CD4-positive, alpha-beta memory T cell (primary cell): ENCODE results near the gene PRSS53. TPM values are rescaled to one million over a fixed set of nuclear protein-coding genes. Genes with fewer than 3 reads are reported as not detected.

ENCODE experiments used
- CTCF ChIA-PET: fragments of 350-600 bp; sonication (Branson Sonifier 250); formaldehyde crosslinking; loops from one replicate; lab custom pipeline; 2021; ENCODE audit warnings: inconsistent platforms; ENCODE audit not compliant: partially characterized antibody; lab: Charles Lee
- POLR2A ChIA-PET: fragments of 350-600 bp; sonication (Branson Sonifier 250); formaldehyde crosslinking; loops from one replicate; lab custom pipeline; 2021; ENCODE audit not compliant: partially characterized antibody; lab: Charles Lee
- DNase-seq, 5 donors: peaks; one replicate each; pipeline versions ENCODE4 v3.0.0 to v3.0.0-alpha.2; 2020 to 2022; ENCODE audit warnings: mixed read lengths in 1 of 5
- H3K27ac ChIP-seq: one replicate; pipeline ENCODE4 v1.7.0; 2013; ENCODE audit warnings: low read depth, low read length
- H3K27me3 ChIP-seq: 2 replicates; pipeline ENCODE4 v1.7.0; 2013; ENCODE audit warnings: mild to moderate bottlenecking, low read length, moderate library complexity; ENCODE audit not compliant: insufficient read depth
- H3K36me3 ChIP-seq: 2 replicates; pipeline ENCODE4 v1.7.0; 2013; ENCODE audit warnings: mild to moderate bottlenecking, low read length, moderate library complexity; ENCODE audit not compliant: insufficient read depth
- H3K4me1 ChIP-seq: 2 replicates; pipeline ENCODE4 v1.7.0; 2013; ENCODE audit warnings: mild to moderate bottlenecking, low read length, moderate library complexity; ENCODE audit not compliant: insufficient read depth
- H3K4me3 ChIP-seq, 2 donors: one replicate each; pipeline ENCODE4 v1.7.0; 2013; ENCODE audit warnings: low read length in 2 of 2, mild to moderate bottlenecking in 1 of 2
- H3K9me3 ChIP-seq, 2 donors: one replicate each; pipeline ENCODE4 v1.7.0; 2013; ENCODE audit warnings: low read length in 2 of 2, control low read depth in 1 of 2; ENCODE audit not compliant: control insufficient read depth in 1 of 2
- H3K27ac Mint-ChIP-seq, 7 donors: one replicate each; pipeline ENCODE4 v1.8.0; 2020 to 2021; ENCODE audit warnings: mixed read lengths in 7 of 7, mild to moderate bottlenecking in 6 of 7, inconsistent platforms in 3 of 7, moderate library complexity in 3 of 7
- H3K27me3 Mint-ChIP-seq, 2 donors: one replicate each; pipeline ENCODE4 v1.8.0; 2020 to 2021; ENCODE audit warnings: mixed read lengths in 2 of 2
- H3K36me3 Mint-ChIP-seq, 2 donors: one replicate each; pipeline ENCODE4 v1.8.0; 2020 to 2021; ENCODE audit warnings: mixed read lengths in 2 of 2, inconsistent platforms in 1 of 2, mild to moderate bottlenecking in 1 of 2
- H3K4me1 Mint-ChIP-seq, 4 donors: one replicate each; pipeline ENCODE4 v1.8.0; 2020 to 2021; ENCODE audit warnings: mixed read lengths in 4 of 4, mild to moderate bottlenecking in 1 of 4
- H3K4me3 Mint-ChIP-seq, 8 donors: one replicate each; pipeline ENCODE4 v1.8.0; 2020 to 2021; ENCODE audit warnings: mixed read lengths in 8 of 8, mild to moderate bottlenecking in 7 of 8, moderate library complexity in 6 of 8, inconsistent platforms in 3 of 8
- H3K9me3 Mint-ChIP-seq, 8 donors: one replicate each; pipeline ENCODE4 v1.8.0; 2020 to 2021; ENCODE audit warnings: mixed read lengths in 8 of 8, mild to moderate bottlenecking in 5 of 8, inconsistent platforms in 3 of 8, moderate library complexity in 1 of 8
- intact Hi-C: fragments of 100-400 bp; cut with micrococcal nuclease; formaldehyde crosslinking; loops from one replicate; pipeline ENCODE4 v1.15.1; 2023
- polyA plus RNA-seq, 2 donors: library from polyadenylated mRNA; unstranded; fragments of 300-500 nt; fragmentation: Illumina TruSeq; gene quantifications; one replicate each; pipeline ENCODE4 v1.2.3, GENCODE V29; 2021
- total RNA-seq, 2 experiments: library from RNA; stranded (reverse); gene quantifications; one replicate each; pipeline ENCODE4 v1.2.3, GENCODE V29; 2021

PRSS53 gene
- total and polyA plus RNA-seq, 4 experiments from 2014 or later: 0.43 to 13.5 (median 7.0) TPM

DNA sequence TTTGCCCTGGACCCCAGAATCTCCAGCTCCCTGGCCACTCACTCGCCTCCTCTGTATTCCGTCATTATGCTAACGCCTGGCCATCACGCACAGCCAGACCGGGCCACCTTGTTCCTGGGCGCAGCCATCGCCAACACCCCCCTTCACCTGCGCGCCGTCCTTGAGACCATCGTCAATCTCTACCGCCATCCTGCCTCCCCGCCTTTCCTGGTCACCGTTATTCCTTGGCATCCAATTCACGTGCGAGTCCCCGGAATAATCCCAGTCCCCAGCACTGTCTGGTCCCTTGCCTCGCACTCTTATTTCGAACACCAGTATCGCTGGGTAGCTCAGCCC, 5.3 kb upstream of the PRSS53 start:
- POLR2A ChIA-PET: interaction anchor here (0.5 to 5.7 kb wide), 11 partner anchors 8 to 145 kb away, joined by 3 to 61 read pairs (median 4); partner anchors contain the start of genes KAT8, PYCARD, STX4 and ZNF646
- CTCF ChIA-PET: interaction anchor here (1.2 to 1.9 kb wide), 2 partner anchors 8 to 108 kb away, joined by 3 to 4 read pairs; no protein-coding TSS in a partner anchor
- H3K4me1 ChIP-seq: peaks cover 22% of the 10 kb centered on the region
- peak overlapping the region; percentile 63 to 98 for H3K4me3 ChIP-seq
- H3K27ac Mint-ChIP-seq: peak overlapping the region; percentile 76 to 99 (median 95)
- peak overlapping the region; percentile 74 for H3K27ac ChIP-seq
- no peaks in the 10 kb centered on the region for H3K9me3 Mint-ChIP-seq
- no peak for DNase-seq
- no peaks in the 10 kb centered on the region for H3K27me3 Mint-ChIP-seq
- H3K9me3 ChIP-seq: no peaks in the 10 kb centered on the region
- H3K36me3 Mint-ChIP-seq: peaks cover 4 to 26% of the 10 kb centered on the region in 2 donors
- H3K4me3 Mint-ChIP-seq: peak overlapping the region; percentile 88 to 96 (median 92)
- intact Hi-C loops: loop anchor here (1.0 to 5.0 kb wide), 5 partner anchors 20 to 83 kb away; partner anchors contain the start of genes KAT8, ZNF646 and ZNF668
- no peaks in the 10 kb centered on the region for H3K27me3 ChIP-seq
- H3K4me1 Mint-ChIP-seq: peaks cover 12 to 42% (median 30%) of the 10 kb centered on the region in 4 donors
- H3K36me3 ChIP-seq: peaks cover 10% of the 10 kb centered on the region

DNA sequence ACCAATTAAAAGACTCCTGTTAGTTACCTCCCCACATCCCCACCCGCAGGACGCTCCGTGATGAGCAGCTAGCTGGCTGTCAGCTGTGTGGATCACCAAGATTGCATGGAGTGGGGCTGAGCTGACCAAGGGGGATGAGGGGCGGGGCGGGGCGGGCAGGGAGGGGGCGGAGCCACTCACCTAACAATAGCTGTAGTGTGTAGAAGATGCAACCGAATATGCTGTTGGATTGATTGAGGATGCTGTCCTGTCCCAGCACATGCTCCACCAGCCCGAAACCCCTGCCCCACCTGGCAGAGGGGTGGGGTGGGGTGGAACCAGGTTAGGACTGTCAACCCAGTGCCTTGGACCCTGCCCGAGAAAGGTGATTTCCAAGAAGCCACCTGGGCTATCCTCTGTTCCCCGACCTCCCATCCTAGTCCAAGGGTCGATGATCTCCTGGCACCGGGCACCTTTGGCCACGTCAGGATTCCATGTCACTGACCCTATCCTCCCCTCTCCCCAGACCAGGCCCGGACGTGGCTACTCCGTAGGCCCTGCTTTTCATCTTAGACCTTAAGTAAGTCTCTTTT, 4.5 kb upstream of the PRSS53 start:
- ChIA-PET POLR2A (interaction anchor here (0.9 to 5.7 kb wide), 7 partner anchors 19 to 135 kb away, joined by 3 to 61 read pairs (median 5); partner anchors contain the start of genes KAT8, PYCARD, STX4 and ZNF646), CTCF (interaction anchor here (1.5 to 1.9 kb wide), 2 partner anchors 49 to 108 kb away, joined by 4 to 6 read pairs; no protein-coding TSS in a partner anchor)
- Mint-ChIP-seq H3K4me1 (peaks cover 12 to 42% (median 30%) of the 10 kb centered on the region in 4 donors), H3K27me3 (no peaks in the 10 kb centered on the region), H3K4me3 (peak overlapping the region in 5 of 8 donors; percentile 60 to 74 (median 69)), H3K36me3 (peaks cover 4 to 26% of the 10 kb centered on the region in 2 donors), H3K9me3 (no peaks in the 10 kb centered on the region), H3K27ac (peak overlapping the region in 4 of 7 donors; percentile 24 to 87 (median 67))
- no peak overlapping the region for H3K27ac ChIP-seq
- H3K4me1 ChIP-seq: peaks cover 22% of the 10 kb centered on the region
- H3K9me3 ChIP-seq: no peaks in the 10 kb centered on the region
- H3K27me3 ChIP-seq: no peaks in the 10 kb centered on the region
- no peak for DNase-seq
- no peak overlapping the region for H3K4me3 ChIP-seq
- H3K36me3 ChIP-seq: peaks cover 13% of the 10 kb centered on the region
- intact Hi-C loops: loop anchor here (5.0 kb wide), 1 partner anchor 84 kb away; no protein-coding TSS in a partner anchor

DNA sequence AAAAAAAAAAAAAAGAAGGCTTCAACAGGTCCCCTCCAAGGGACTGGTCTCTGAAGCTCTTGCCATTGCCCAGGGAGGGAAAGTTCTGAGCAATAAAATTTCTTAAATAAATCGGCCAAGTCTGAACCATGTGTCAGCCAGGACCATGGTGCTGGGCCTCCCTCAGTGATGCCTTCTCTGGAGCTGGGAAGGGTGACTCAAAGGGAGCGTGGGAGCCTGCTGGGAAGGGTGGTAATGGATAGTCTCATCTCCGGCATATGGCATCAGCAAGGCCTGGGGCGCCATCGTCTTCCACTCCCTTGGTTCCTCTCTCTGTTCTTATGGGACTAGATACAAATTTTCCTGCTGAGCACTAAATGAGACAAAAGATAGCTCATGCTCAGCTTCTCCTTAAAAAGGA, 3.6 kb upstream of the PRSS53 start:
- no peak overlapping the region for H3K27ac ChIP-seq
- CTCF ChIA-PET: interaction anchor here (0.7 to 1.9 kb wide), 4 partner anchors 50 to 602 kb away, joined by 3 to 6 read pairs (median 4); partner anchors contain the start of gene ZNF843
- DNase-seq: no peak
- H3K9me3 Mint-ChIP-seq: no peaks in the 10 kb centered on the region
- peaks cover 12 to 42% (median 30%) of the 10 kb centered on the region in 4 donors for H3K4me1 Mint-ChIP-seq
- H3K27ac Mint-ChIP-seq: peak overlapping the region in 6 of 7 donors; percentile 24 to 86 (median 60)
- no peaks in the 10 kb centered on the region for H3K9me3 ChIP-seq
- no peaks in the 10 kb centered on the region for H3K27me3 Mint-ChIP-seq
- H3K36me3 ChIP-seq: peaks cover 13% of the 10 kb centered on the region
- POLR2A ChIA-PET: interaction anchor here (2.0 to 5.7 kb wide), 3 partner anchors 18 to 27 kb away, joined by 5 to 61 read pairs (median 6); partner anchors contain the start of genes KAT8, ZNF646 and ZNF668
- no peaks in the 10 kb centered on the region for H3K27me3 ChIP-seq
- intact Hi-C loops: loop anchor here (5.0 kb wide), 1 partner anchor 85 kb away; no protein-coding TSS in a partner anchor
- peaks cover 4 to 26% of the 10 kb centered on the region in 2 donors for H3K36me3 Mint-ChIP-seq
- H3K4me3 ChIP-seq: no peak overlapping the region
- peak overlapping the region in 5 of 8 donors; percentile 17 to 69 (median 57) for H3K4me3 Mint-ChIP-seq
- peaks cover 22% of the 10 kb centered on the region for H3K4me1 ChIP-seq

DNA sequence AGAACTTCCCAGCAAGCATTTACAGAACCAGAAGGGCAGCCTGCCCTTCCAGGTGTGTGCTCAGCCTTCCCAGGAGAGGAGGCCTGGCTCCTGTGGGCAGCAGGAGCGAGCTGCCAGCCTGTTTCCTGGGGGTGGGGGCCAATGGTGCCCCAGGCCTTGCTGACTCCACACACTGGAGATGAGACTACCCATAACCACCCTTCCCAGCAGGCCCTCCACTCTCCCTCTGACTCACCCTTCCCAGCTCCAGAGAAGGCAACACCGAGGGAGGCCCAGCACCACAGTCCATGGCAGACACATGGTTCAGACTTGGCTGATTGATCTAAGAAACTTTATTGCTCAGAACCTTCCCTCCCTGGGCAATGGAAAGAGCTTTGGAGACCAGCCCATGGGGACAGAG, 1.8 kb upstream of the PRSS53 start:
- Histone ChIP-seq H3K4me1 (peaks cover 18% of the 10 kb centered on the region), H3K27me3 (no peaks in the 10 kb centered on the region), H3K4me3 (no peak overlapping the region), H3K9me3 (no peaks in the 10 kb centered on the region), H3K27ac (no peak overlapping the region), H3K36me3 (peaks cover 13% of the 10 kb centered on the region)
- no peaks in the 10 kb centered on the region for H3K27me3 Mint-ChIP-seq
- H3K4me1 Mint-ChIP-seq: peaks cover 7 to 32% (median 23%) of the 10 kb centered on the region in 4 donors
- POLR2A ChIA-PET: interaction anchor here (5.7 kb wide), 1 partner anchor 16 kb away, joined by 61 read pairs; the partner anchor contains the start of genes ZNF646 and ZNF668
- no peak overlapping the region for H3K27ac Mint-ChIP-seq
- no peaks in the 10 kb centered on the region for H3K9me3 Mint-ChIP-seq
- CTCF ChIA-PET: no interaction called here
- DNase-seq: no peak
- peaks cover 4 to 28% of the 10 kb centered on the region in 2 donors for H3K36me3 Mint-ChIP-seq
- intact Hi-C loops: loop anchor here (5.0 kb wide), 1 partner anchor 87 kb away; no protein-coding TSS in a partner anchor
- peak overlapping the region in 1 of 8 donors; percentile 6 for H3K4me3 Mint-ChIP-seq

DNA sequence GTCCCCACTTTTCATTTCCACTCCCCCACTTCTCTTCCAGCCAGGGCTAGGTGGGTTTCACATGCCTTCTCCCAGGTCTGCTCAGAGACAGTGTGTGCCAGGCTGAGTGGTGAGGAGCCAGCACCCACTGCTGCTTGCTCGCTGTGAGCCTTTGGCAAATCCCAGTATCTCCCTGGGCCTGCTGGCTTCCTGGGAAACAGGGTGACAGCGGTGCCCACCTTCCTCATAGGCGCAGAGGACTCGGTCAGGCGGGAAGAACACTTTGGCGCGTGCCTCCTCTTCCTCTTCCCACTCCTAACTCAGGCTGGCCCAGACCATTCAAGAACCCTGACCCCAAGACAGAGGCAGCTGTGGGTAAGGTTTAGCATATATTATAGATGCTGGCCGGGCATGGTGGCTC, 456 bp upstream of the PRSS53 start:
- peaks cover 3 to 25% (median 14%) of the 10 kb centered on the region in 4 donors for H3K4me1 Mint-ChIP-seq
- H3K9me3 Mint-ChIP-seq: no peaks in the 10 kb centered on the region
- no peak overlapping the region for H3K27ac Mint-ChIP-seq

DNA sequence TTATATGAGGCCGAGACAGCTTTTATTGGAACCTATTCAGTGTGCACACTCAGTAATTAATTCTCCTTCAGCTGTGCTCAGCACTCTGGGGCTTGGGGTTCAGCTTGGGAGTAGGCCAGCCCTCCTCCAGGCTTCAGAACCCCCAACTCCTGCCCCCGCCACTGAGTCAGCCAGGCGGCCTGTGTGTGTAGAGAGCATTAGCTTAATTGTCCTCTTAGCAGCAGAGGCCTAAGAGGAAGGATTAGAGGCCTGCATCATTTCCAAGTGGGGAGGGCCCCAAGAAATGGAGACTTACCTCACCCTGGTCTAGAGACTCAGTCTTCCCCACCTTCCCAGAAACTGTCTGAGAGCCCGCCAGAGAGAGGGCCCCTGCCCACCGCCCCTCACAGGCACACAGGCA, 772 bp downstream of the PRSS53 start:
- CTCF ChIA-PET: no interaction called here
- Mint-ChIP-seq H3K36me3 (peaks cover 4 to 27% of the 10 kb centered on the region in 2 donors), H3K27ac (no peak overlapping the region)

More for the DNA sequence above, 456 bp upstream of the PRSS53 start:
- ChIA-PET POLR2A (no interaction called here), CTCF (no interaction called here)
- peaks cover 13% of the 10 kb centered on the region for H3K36me3 ChIP-seq
- Mint-ChIP-seq H3K4me3 (no peak overlapping the region), H3K36me3 (peaks cover 4 to 26% of the 10 kb centered on the region in 2 donors), H3K27me3 (no peaks in the 10 kb centered on the region)
- peaks cover 11% of the 10 kb centered on the region for H3K4me1 ChIP-seq
- no peak for DNase-seq
- intact Hi-C loops: no loop called here
- no peak overlapping the region for H3K4me3 ChIP-seq
- H3K27me3 ChIP-seq: no peaks in the 10 kb centered on the region
- H3K9me3 ChIP-seq: no peaks in the 10 kb centered on the region
- H3K27ac ChIP-seq: no peak overlapping the region

DNA sequence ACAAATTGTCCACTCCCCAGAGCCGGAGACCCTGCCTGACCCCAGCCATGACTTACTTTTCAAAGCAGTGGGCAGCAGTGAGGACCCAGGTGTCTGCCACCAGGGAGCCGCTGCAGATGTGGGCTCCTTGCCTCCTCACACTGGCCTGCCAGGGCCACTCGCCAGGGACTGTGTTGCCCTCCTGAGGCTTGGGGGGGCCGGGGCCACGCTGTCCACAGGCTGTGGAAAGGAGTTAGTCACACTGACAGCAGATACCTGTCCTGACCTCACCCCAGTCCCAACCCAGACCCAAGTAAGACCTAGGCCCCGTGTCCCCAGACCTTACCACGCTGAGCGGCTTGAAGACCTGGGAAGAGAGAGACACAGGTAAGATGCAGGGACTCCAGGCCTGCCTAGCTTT, 1.3 kb downstream of the PRSS53 start:
- intact Hi-C loops: no loop called here
- H3K27me3 ChIP-seq: no peaks in the 10 kb centered on the region
- DNase-seq: no peak
- no peaks in the 10 kb centered on the region for H3K9me3 Mint-ChIP-seq
- peaks cover 4 to 27% of the 10 kb centered on the region in 2 donors for H3K36me3 Mint-ChIP-seq
- no peak overlapping the region for H3K4me3 ChIP-seq
- no peaks in the 10 kb centered on the region for H3K27me3 Mint-ChIP-seq
- H3K27ac Mint-ChIP-seq: no peak overlapping the region
- H3K9me3 ChIP-seq: no peaks in the 10 kb centered on the region
- no peak overlapping the region for H3K4me3 Mint-ChIP-seq
- no peaks in the 10 kb centered on the region for H3K4me1 ChIP-seq
- H3K36me3 ChIP-seq: peaks cover 13% of the 10 kb centered on the region
- no peak overlapping the region for H3K27ac ChIP-seq
- ChIA-PET POLR2A (interaction anchor here (1.0 kb wide), 1 partner anchor 55 kb away, joined by 4 read pairs; no protein-coding TSS in a partner anchor), CTCF (no interaction called here)
- peaks cover 0 to 12% (median 3%) of the 10 kb centered on the region in 4 donors for H3K4me1 Mint-ChIP-seq

More for the DNA sequence above, 772 bp downstream of the PRSS53 start:
- Histone ChIP-seq H3K27ac (no peak overlapping the region), H3K4me1 (no peaks in the 10 kb centered on the region), H3K27me3 (no peaks in the 10 kb centered on the region), H3K36me3 (peaks cover 13% of the 10 kb centered on the region), H3K9me3 (no peaks in the 10 kb centered on the region), H3K4me3 (no peak overlapping the region)
- Mint-ChIP-seq H3K27me3 (no peaks in the 10 kb centered on the region), H3K4me3 (no peak overlapping the region), H3K9me3 (no peaks in the 10 kb centered on the region), H3K4me1 (peaks cover 0 to 13% (median 6%) of the 10 kb centered on the region in 4 donors)
- no peak for DNase-seq
- POLR2A ChIA-PET: interaction anchor here (1.0 kb wide), 1 partner anchor 55 kb away, joined by 4 read pairs; no protein-coding TSS in a partner anchor
- intact Hi-C loops: no loop called here
